OCI-LY7 (cell line): Measurements from ENCODE around the gene BICDL1.

Experiments used
- EZH2phosphoT487 ChIP-seq: fragments of 200-600 bp; sonication (generic); IDR thresholded peaks from 2 replicates; pipeline ENCODE4 v1.6.1; 2018; ENCODE audit warnings: low read depth, borderline replicate concordance, mild to moderate bottlenecking, mixed run types, antibody characterized with exemption, low read length, moderate library complexity, mixed read lengths
- TF ChIP-seq, protein P1 (sequence below): fragments of 200-600 bp; sonication (generic); conservative IDR thresholded peaks from 2 replicates; pipeline ENCODE4 v1.5.1; 2014; ENCODE audit warnings: mild to moderate bottlenecking, antibody characterized with exemption, low read length, moderate library complexity, mixed read lengths

DNA sequence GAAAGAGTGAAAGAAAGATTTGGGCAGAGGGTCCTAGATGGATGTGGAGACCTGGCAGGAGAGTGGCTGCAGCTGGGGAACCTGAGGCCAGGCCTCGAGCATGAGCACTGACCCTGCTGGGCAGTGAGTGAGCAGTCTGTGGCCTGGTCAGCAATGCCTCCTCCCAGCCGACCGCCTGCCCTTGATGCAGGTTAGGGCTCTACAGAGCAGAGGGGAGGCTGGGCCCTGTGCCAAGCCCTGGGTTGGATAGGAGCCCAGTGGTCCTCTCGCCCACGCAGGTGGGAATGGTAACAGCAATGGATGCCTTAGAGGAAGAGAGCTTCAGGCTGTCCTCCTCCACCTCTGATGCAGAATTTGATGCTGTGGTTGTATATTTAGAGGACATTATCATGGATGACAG is 67.7 kb downstream of the BICDL1 start:
- TF ChIP-seq EZH2phosphoT487 = no peak
- TF ChIP-seq, protein P1, sequence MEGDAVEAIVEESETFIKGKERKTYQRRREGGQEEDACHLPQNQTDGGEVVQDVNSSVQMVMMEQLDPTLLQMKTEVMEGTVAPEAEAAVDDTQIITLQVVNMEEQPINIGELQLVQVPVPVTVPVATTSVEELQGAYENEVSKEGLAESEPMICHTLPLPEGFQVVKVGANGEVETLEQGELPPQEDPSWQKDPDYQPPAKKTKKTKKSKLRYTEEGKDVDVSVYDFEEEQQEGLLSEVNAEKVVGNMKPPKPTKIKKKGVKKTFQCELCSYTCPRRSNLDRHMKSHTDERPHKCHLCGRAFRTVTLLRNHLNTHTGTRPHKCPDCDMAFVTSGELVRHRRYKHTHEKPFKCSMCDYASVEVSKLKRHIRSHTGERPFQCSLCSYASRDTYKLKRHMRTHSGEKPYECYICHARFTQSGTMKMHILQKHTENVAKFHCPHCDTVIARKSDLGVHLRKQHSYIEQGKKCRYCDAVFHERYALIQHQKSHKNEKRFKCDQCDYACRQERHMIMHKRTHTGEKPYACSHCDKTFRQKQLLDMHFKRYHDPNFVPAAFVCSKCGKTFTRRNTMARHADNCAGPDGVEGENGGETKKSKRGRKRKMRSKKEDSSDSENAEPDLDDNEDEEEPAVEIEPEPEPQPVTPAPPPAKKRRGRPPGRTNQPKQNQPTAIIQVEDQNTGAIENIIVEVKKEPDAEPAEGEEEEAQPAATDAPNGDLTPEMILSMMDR = no peak
